Cardiac muscle cell (in vitro differentiated cells and primary cell): ENCODE data around the gene MRC2. TPM values are rescaled to one million over a fixed set of nuclear protein-coding genes. Genes with fewer than 3 reads are reported as not detected.

Experiments
- DNase-seq, 2 donors: peaks; one replicate each; pipeline versions ENCODE4 v3.0.0 to v3.0.0-alpha.2; 2010 to 2017; ENCODE audit warnings: low read depth in 1 of 2, low spot score in 1 of 2
- H3K27ac ChIP-seq: fragments of 200-600 bp; sonication (generic); 2 replicates; pipeline ENCODE4 v1.5.1; 2016
- H3K27me3 ChIP-seq: fragments of 200-600 bp; sonication (generic); 2 replicates; pipeline ENCODE4 v1.6.0; 2016; ENCODE audit warnings: control low read depth
- H3K36me3 ChIP-seq: fragments of 200-600 bp; sonication (generic); 2 replicates; pipeline ENCODE4 v1.5.1; 2016; ENCODE audit warnings: control low read depth
- H3K4me1 ChIP-seq: fragments of 200-600 bp; sonication (generic); 2 replicates; pipeline ENCODE4 v1.8.1; 2017; ENCODE audit warnings: low read depth, mild to moderate bottlenecking, mixed run types
- H3K4me3 ChIP-seq: fragments of 200-600 bp; sonication (generic); 2 replicates; pipeline ENCODE4 v1.5.1; 2016; ENCODE audit warnings: mild to moderate bottlenecking
- H3K9me3 ChIP-seq: fragments of 200-600 bp; sonication (generic); 2 replicates; pipeline ENCODE4 v1.5.1; 2017; ENCODE audit warnings: low read depth, mild to moderate bottlenecking, control low read depth
- CTCF ChIP-seq: IDR thresholded peaks from 2 replicates; pipeline ENCODE4 v1.5.1; 2012; ENCODE audit warnings: low read depth, mild to moderate bottlenecking, low read length
- polyA plus RNA-seq: library from polyadenylated mRNA; unstranded; fragments of >200 nt; fragmentation: Nextera tagmentation; extraction: Ambion mirVana; gene quantifications from 2 replicates; pipeline ENCODE4 v1.2.1, GENCODE V29; 2016
- total RNA-seq: library from RNA; depleted of rRNA; stranded (reverse); fragments of >200 nt; gene quantifications from 2 replicates; pipeline ENCODE4 v1.2.3, GENCODE V29; 2016

Gene MRC2
- total and polyA plus RNA-seq, 2 experiments from 2014 or later: 53.1 to 136 TPM

GRCh38 chr17:62631086-62631935, 3.8 kb downstream of the MRC2 start:
- H3K27me3 ChIP-seq: no peaks in the 10 kb centered on the region
- no peak for DNase-seq
- H3K9me3 ChIP-seq: no peaks in the 10 kb centered on the region
- TF ChIP-seq CTCF: no peak
- no peaks in the 10 kb centered on the region for H3K36me3 ChIP-seq
- H3K4me3 ChIP-seq: no peak overlapping the region
- peaks cover 23% of the 10 kb centered on the region for H3K4me1 ChIP-seq
- H3K27ac ChIP-seq: no peak overlapping the region

GRCh38 chr17:62631936-62632924, 4.8 kb downstream of the MRC2 start:
- Histone ChIP-seq H3K4me1 (peaks cover 23% of the 10 kb centered on the region), H3K27me3 (no peaks in the 10 kb centered on the region), H3K27ac (peak overlapping the region; percentile 22), H3K9me3 (no peaks in the 10 kb centered on the region), H3K4me3 (no peak overlapping the region), H3K36me3 (no peaks in the 10 kb centered on the region)
- DNase-seq: no peak
- no peak for TF ChIP-seq CTCF

- no peak for DNase-seq
- H3K4me3 ChIP-seq: no peak overlapping the region
- H3K27me3 ChIP-seq: no peaks in the 10 kb centered on the region
- no peak for TF ChIP-seq CTCF
- H3K9me3 ChIP-seq: no peaks in the 10 kb centered on the region
- no peaks in the 10 kb centered on the region for H3K36me3 ChIP-seq
- H3K27ac ChIP-seq: peak overlapping the region; percentile 38
- H3K4me1 ChIP-seq: peaks cover under 1% of the 10 kb centered on the region
Measured at GRCh38 chr17:62637809-62638208, 10.3 kb downstream of the MRC2 start.

- H3K4me3 ChIP-seq: no peak overlapping the region
- TF ChIP-seq CTCF: no peak
- no peaks in the 10 kb centered on the region for H3K36me3 ChIP-seq
- H3K27ac ChIP-seq: no peak overlapping the region
- peaks cover 5% of the 10 kb centered on the region for H3K4me1 ChIP-seq
- H3K9me3 ChIP-seq: no peaks in the 10 kb centered on the region
- no peak for DNase-seq
- H3K27me3 ChIP-seq: no peaks in the 10 kb centered on the region
Measured at GRCh38 chr17:62641153-62641552, 13.7 kb downstream of the MRC2 start.

GRCh38 chr17:62641951-62642350, 14.5 kb downstream of the MRC2 start:
- TF ChIP-seq CTCF: no peak
- Histone ChIP-seq H3K27me3 (no peaks in the 10 kb centered on the region), H3K9me3 (no peaks in the 10 kb centered on the region), H3K4me1 (peaks cover 5% of the 10 kb centered on the region), H3K36me3 (no peaks in the 10 kb centered on the region), H3K4me3 (no peak overlapping the region), H3K27ac (no peak overlapping the region)
- no peak for DNase-seq
